Panc1 (cell line): ENCODE data around the gene SIRT7. TPM values are rescaled to one million over a fixed set of nuclear protein-coding genes. Genes with fewer than 3 reads are reported as not detected.
A peak's percentile ranks its signal among the peaks of the same experiment; 100 is the strongest.

Experiments used
- ATAC-seq: fragments of 200-7000 bp; cut with Tn5 transposase; 2 replicates; pipeline ENCODE4 v1.9.1; 2020; ENCODE audit warnings: mild to moderate bottlenecking, moderate library complexity
- BruUV-seq: library from RNA; stranded (reverse); fragments of 400-500 nt; replicated peaks from 2 replicates; lab custom pipeline; 2021; lab: Mats Ljungman, UMichigan
- CTCF ChIA-PET: fragments of 300-600 bp; sonication (Branson Sonifier 250); formaldehyde crosslinking; loops from one replicate; lab custom pipeline; 2022; ENCODE audit warnings: antibody characterized with exemption; lab: Charles Lee
- POLR2A ChIA-PET: fragments of 300-600 bp; sonication (Branson Sonifier 250); formaldehyde crosslinking; loops from one replicate; lab custom pipeline; 2022; ENCODE audit warnings: antibody characterized with exemption; lab: Charles Lee
- DNase-seq: peaks from one replicate; pipeline ENCODE4 v3.0.0-alpha.2; 2010; ENCODE audit warnings: low read depth, low spot score
- H3K27ac ChIP-seq: 2 replicates; pipeline ENCODE4 v1.5.1; 2011; ENCODE audit warnings: mild to moderate bottlenecking, low read length, inconsistent platforms
- H3K27me3 ChIP-seq: fragments of 200-500 bp; sonication (Bioruptor generic); 2 replicates; pipeline ENCODE4 v1.6.0; 2014; ENCODE audit warnings: low read length, inconsistent platforms; ENCODE audit not compliant: control insufficient read depth, insufficient read depth
- H3K36me3 ChIP-seq: fragments of 200-500 bp; sonication (Bioruptor generic); 2 replicates; pipeline ENCODE4 v1.5.1; 2014; ENCODE audit warnings: inconsistent platforms, mild to moderate bottlenecking, low read length, moderate library complexity; ENCODE audit not compliant: control insufficient read depth, insufficient read depth
- H3K4me1 ChIP-seq: 2 replicates; pipeline ENCODE4 v1.5.1; 2011; ENCODE audit warnings: inconsistent platforms, mild to moderate bottlenecking, low read length, moderate library complexity; ENCODE audit not compliant: control insufficient read depth, insufficient read depth
- H3K4me3 ChIP-seq, 2 experiments: 2 replicates each; pipeline ENCODE4 v1.5.1; 2011 to 2012; ENCODE audit warnings: low read depth in 2 of 2, low read length in 2 of 2, mild to moderate bottlenecking in 2 of 2, inconsistent platforms in 1 of 2, moderate library complexity in 1 of 2
- H3K9me3 ChIP-seq: fragments of 200-500 bp; sonication (Bioruptor generic); 2 replicates; pipeline ENCODE4 v1.5.1; 2014; ENCODE audit warnings: low read depth, mild to moderate bottlenecking, inconsistent platforms, low read length, moderate library complexity; ENCODE audit not compliant: control insufficient read depth, insufficient read depth
- POLR2AphosphoS5 ChIP-seq: IDR thresholded peaks from 2 replicates; pipeline ENCODE4 v1.6.1; 2012; ENCODE audit warnings: mild to moderate bottlenecking, low read depth, low read length, moderate library complexity
- REST ChIP-seq, 2 experiments: IDR thresholded peaks; 2 replicates each; pipeline ENCODE4 v1.6.1; 2011 to 2012; ENCODE audit warnings: low read depth in 2 of 2, control low read depth in 1 of 2, low read length in 1 of 2, mild to moderate bottlenecking in 1 of 2, moderate library complexity in 1 of 2; ENCODE audit not compliant: insufficient read depth in 1 of 2
- SIN3A ChIP-seq: IDR thresholded peaks from 2 replicates; pipeline ENCODE4 v1.6.1; 2012; ENCODE audit warnings: low read depth, mild to moderate bottlenecking, low read length, moderate library complexity, borderline replicate concordance; ENCODE audit not compliant: insufficient read depth
- TCF7L2 ChIP-seq: IDR thresholded peaks from 2 replicates; pipeline ENCODE4 v1.6.1; 2011; ENCODE audit warnings: mild to moderate bottlenecking, low read depth, low read length, inconsistent platforms
- in situ Hi-C: cut with HindIII; loops from 2 replicates; pipeline ENCODE4 v1.10.0; 2016; ENCODE audit warnings: low sequenced_read_pairs, low pct_unique_long_range_greater_than_20kb
- intact Hi-C: fragments of 100-400 bp; cut with micrococcal nuclease; formaldehyde crosslinking; loops from one replicate; pipeline ENCODE4 v1.10.0; 2022; ENCODE audit not compliant: unreplicated experiment
- total RNA-seq: library from RNA; stranded (reverse); gene quantifications from one replicate; pipeline ENCODE4 v1.2.1, GENCODE V29; 2021; ENCODE audit not compliant: unreplicated experiment
- TF ChIP-seq, protein P1 (sequence below): fragments of 450-650 bp; IDR thresholded peaks from 2 replicates; pipeline ENCODE4 v1.5.1; 2017; ENCODE audit warnings: mild to moderate bottlenecking

The SIRT7 gene
- total RNA-seq, 1 experiment from 2014 or later: 82.5 TPM

- BruUV-seq: no TSS peak
- H3K4me1 ChIP-seq: peaks cover 5% of the 10 kb centered on the region; the same call in 1 of the 2 replicates
- TF ChIP-seq, protein P1, sequence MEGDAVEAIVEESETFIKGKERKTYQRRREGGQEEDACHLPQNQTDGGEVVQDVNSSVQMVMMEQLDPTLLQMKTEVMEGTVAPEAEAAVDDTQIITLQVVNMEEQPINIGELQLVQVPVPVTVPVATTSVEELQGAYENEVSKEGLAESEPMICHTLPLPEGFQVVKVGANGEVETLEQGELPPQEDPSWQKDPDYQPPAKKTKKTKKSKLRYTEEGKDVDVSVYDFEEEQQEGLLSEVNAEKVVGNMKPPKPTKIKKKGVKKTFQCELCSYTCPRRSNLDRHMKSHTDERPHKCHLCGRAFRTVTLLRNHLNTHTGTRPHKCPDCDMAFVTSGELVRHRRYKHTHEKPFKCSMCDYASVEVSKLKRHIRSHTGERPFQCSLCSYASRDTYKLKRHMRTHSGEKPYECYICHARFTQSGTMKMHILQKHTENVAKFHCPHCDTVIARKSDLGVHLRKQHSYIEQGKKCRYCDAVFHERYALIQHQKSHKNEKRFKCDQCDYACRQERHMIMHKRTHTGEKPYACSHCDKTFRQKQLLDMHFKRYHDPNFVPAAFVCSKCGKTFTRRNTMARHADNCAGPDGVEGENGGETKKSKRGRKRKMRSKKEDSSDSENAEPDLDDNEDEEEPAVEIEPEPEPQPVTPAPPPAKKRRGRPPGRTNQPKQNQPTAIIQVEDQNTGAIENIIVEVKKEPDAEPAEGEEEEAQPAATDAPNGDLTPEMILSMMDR: no peak
- TF ChIP-seq POLR2AphosphoS5: no peak
- TF ChIP-seq TCF7L2: no peak
- no peak for TF ChIP-seq SIN3A
- TF ChIP-seq REST (IDR thresholded peaks at IDR 0.05; ENCODE audit: insufficient read depth in 1 of 2, low read depth in 2 of 2, low read length in 1 of 2): no peak
- H3K27ac ChIP-seq: no peak overlapping the region
- POLR2A ChIA-PET: no interaction called here
- no peak overlapping the region for H3K4me3 ChIP-seq
- DNase-seq (no peak), ATAC-seq (0 out of 2 replicates have a peak, but pooled peaks have one; percentile 8)
- CTCF ChIA-PET: no interaction called here
- no peaks in the 10 kb centered on the region for H3K27me3 ChIP-seq
- in situ Hi-C loops: no loop called here
- intact Hi-C loops: no loop called here
- no peaks in the 10 kb centered on the region for H3K9me3 ChIP-seq
- no peaks in the 10 kb centered on the region for H3K36me3 ChIP-seq
Observed at GRCh38 chr17:81966343-81967243, 48.6 kb upstream of the SIRT7 start.

DNA sequence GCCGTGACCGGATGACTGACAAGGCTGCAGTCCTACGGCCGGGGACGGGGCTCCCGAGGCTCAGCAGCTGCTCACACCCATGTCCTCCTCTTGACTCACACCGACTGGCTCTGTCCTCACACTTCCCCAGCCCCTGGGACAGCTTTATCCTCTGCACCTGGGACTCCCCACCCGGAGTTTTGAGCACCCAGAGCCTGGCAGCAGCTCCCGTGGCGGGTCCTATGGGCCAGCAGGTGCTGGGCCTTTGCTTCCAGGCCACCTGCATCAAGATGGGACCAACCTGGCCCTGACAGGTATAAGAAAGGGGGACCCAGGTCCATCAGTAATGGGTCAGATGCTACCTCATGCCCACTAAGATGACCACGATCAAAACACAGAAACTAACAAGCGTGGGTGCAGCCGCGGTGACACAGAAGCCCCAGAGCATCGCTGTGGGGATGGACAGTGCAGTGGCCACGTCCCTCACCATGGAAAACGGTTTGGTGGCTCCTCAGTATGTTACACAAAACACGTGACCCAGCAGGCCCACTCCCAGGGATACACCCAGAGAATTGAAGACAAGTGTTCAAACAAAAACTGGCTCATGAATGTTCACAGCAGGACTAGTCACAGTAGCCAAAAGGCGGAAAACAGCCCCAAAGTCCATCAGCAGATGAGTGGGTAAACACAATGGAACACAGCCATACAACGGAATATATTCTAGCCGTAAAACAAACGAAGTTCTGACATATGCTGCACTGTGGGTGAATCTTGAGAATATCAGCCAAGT is 46.3 kb upstream of the SIRT7 start:
- POLR2A ChIA-PET: no interaction called here
- DNase-seq: no peak
- H3K27me3 ChIP-seq: no peaks in the 10 kb centered on the region; the same call in 1 of the 2 replicates

More for the DNA sequence above, 46.3 kb upstream of the SIRT7 start:
- intact Hi-C loops (no loop called here), in situ Hi-C loops (no loop called here)
- no peak overlapping the region for H3K27ac ChIP-seq
- no peaks in the 10 kb centered on the region for H3K9me3 ChIP-seq
- TF ChIP-seq SIN3A: no peak
- no peak for TF ChIP-seq REST (IDR thresholded peaks at IDR 0.05; ENCODE audit: insufficient read depth in 1 of 2, low read depth in 2 of 2, low read length in 1 of 2)
- TF ChIP-seq, protein P1: no peak
- no peak for TF ChIP-seq POLR2AphosphoS5
- TF ChIP-seq TCF7L2: no peak
- no TSS peak for BruUV-seq
- H3K4me1 ChIP-seq: peaks cover 5% of the 10 kb centered on the region; the same call in 1 of the 2 replicates
- peaks cover 5% of the 10 kb centered on the region; the same call in 1 of the 2 replicates for H3K36me3 ChIP-seq
- CTCF ChIA-PET: interaction anchor here (0.7 kb wide), 1 partner anchor 283 kb away, joined by 5 read pairs; no protein-coding TSS in a partner anchor
- no peak overlapping the region for H3K4me3 ChIP-seq
- ATAC-seq: no peak
